ENCODE results near the gene DOCK3.

DOCK3 gene

GRCh38 chr3:51394541-51394940 lies 719.8 kb downstream of the DOCK3 start:
- no peak for DNase-seq

DNA sequence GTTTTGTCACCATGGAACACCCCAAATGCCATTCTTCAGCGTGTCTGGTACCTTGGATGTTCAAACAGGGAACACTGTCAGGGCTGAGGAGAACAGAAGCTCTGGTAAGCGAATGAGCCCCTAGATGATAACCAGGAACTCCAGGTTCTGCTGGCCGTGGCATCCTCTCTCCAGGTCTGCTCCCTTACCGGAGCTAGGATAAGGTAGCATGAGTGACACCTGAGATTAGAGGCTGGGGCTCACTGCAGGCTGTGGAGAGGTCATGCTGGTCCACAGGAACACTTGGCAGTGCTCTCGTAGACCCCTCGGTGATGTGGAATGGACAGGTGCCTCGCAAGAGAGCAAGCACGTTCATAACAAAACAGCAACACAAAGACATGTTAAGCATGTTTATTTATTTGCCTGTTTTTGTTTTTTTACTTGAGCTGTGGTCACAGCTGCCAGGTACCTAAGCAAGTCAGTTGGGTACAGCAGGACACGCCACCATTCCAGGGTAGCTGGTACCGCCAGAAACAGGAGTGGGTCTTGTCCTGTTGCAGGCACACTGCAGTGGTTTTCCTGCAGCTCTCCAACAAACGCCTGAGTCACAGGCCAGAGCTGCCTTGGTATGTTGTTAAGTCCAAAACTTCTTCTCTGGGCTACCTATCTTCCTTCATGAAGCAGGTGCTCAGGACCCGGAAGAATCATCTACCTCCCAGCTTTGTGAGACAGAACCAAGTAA lies 720.9 kb downstream of the DOCK3 start:
- DNase-seq: no peak

DNA sequence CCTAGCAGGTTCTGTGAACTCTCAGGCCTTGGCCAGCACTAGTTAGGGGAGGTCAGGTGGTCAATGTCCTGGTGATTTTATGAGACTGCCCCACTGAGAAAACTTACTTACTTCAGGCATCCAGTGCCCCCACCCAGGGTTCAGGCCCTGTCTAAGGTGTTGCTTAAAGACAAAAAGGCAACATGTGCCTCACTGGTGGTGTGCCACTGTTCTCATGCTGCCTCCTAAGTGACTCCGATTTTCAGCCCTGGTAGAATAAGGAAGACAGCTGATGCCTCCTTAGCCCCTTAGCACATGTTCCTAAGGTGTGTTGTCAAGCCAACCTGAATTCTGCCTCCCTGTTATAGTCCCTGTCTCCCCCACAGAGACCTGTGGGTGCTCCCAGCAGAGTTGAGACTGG lies 721.7 kb downstream of the DOCK3 start:
- no peak for DNase-seq

GRCh38 chr3:51397392-51397791 lies 722.7 kb downstream of the DOCK3 start:
- DNase-seq: no peak

GRCh38 chr3:51398595-51399310 lies 724.0 kb downstream of the DOCK3 start:
- DNase-seq: no peak

DNA sequence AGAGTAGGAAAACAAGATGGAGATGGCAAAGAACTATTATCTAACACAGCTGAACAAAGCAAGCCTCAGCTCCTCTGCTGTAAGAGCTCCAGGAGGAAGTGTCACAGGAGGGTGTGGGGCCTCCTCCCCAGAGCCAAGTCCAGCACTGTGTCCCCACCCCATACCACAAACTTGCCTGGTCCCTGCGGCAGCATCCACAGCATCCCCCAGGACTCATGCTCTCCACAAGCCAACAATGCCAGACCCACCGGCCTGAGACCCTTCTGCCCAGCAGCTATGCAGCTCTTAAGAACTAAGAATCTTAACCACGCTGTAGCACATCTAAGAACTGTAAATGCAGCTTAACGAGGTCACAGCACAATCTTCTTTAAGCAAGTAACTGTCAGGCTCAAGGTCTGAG lies 725.4 kb downstream of the DOCK3 start:
- DNase-seq: no peak

- no peak for DNase-seq
Observed at GRCh38 chr3:51401735-51402134, 727.0 kb downstream of the DOCK3 start.

GRCh38 chr3:51403675-51404074 lies 728.9 kb downstream of the DOCK3 start:
- no peak for DNase-seq

GRCh38 chr3:51408021-51408420 lies 733.3 kb downstream of the DOCK3 start:
- no peak for DNase-seq

GRCh38 chr3:51408813-51409212 lies 734.1 kb downstream of the DOCK3 start:
- no peak for DNase-seq

DNA sequence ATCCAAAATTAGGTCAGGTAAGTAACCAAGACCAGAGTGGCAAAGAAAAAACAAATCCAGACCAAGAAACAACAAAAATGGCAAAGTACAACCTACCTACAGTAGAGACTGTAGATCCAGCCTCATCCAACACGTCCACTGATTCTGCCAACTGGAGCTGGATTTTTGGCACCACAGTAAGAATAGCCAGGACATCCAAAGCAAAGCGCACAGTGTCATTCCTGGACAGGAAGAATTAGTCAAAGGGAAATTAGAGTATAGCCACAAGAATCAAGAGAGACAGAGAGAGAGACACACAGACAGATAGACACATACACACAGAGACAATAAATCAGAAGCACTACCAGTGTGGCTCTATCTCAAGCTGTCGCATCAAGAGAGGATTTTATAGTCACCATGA lies 747.5 kb downstream of the DOCK3 start:
- DNase-seq: no peak

DNA sequence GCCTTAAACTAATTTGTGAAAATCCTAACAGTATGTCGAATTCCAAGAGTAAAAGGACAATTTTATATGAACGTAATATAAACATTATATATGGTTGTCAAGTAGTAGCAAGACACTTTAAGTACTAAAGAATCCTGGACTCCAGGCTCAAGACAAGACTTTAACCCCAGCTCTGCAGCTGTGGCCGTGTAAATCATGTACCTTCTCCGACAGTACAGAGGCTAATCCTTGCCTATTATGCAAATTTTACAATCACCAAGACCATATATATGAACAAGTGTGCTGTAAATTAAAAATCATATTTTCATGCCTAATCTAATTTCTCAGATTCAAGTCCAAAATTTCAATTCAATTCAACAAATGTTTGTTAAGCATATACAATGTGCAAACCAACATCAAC lies 752.2 kb downstream of the DOCK3 start:
- no peak for DNase-seq

DNA sequence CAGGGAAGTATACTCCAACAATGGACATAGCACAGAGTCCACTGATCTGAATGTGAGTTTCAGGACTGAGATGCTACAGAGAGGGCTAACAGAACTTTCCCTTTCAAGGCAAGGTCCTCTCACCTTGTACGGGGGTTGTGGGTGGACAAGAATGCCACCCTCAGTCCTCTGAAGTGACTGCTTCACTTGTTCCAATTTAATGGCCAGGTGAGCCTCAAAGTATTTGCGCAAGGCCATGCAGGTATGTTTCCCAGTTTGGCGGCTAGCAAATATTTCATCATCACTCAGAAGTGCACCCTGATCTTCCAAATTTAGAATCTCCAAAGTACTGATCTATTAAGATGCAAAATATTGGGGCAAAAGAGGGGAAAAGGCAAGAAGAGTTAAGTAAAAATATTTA lies 754.4 kb downstream of the DOCK3 start:
- DNase-seq: no peak
